ENCODE results near the gene PYY.
"Not testable (repeated sequence)": the region's sequence is repeated elsewhere in the genome, so short reads cannot be mapped to it uniquely, and the experiment has no call there.

The PYY gene

DNA sequence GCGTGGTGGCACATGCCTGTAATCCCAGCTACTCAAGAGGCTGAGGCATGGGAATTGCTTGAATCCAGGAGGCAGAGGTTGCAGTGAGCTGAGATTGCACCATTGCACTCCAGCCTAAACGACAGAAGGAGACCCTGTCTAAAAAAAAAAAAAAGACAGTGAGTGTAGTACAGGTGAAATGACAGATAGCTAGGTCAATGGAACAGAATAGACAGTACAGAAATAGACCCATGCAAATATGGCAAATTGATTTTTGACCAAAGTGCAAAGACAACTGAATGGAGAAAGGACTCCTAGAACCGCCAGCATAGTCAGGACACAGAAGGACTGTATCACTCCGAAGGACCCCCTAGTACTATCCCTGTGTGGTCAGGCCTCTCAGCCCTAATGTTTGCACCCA lies 16.6 kb upstream of the PYY start:
- no peak for DNase-seq (ENCODE audit: low read depth)
- H3K4me3 ChIP-seq (ENCODE audit: low read depth, low read length) = no peak overlapping the region
- TF ChIP-seq, protein P1, sequence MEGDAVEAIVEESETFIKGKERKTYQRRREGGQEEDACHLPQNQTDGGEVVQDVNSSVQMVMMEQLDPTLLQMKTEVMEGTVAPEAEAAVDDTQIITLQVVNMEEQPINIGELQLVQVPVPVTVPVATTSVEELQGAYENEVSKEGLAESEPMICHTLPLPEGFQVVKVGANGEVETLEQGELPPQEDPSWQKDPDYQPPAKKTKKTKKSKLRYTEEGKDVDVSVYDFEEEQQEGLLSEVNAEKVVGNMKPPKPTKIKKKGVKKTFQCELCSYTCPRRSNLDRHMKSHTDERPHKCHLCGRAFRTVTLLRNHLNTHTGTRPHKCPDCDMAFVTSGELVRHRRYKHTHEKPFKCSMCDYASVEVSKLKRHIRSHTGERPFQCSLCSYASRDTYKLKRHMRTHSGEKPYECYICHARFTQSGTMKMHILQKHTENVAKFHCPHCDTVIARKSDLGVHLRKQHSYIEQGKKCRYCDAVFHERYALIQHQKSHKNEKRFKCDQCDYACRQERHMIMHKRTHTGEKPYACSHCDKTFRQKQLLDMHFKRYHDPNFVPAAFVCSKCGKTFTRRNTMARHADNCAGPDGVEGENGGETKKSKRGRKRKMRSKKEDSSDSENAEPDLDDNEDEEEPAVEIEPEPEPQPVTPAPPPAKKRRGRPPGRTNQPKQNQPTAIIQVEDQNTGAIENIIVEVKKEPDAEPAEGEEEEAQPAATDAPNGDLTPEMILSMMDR (IDR thresholded peaks at IDR 0.05; ENCODE audit: control insufficient read depth, extremely low read depth, insufficient read depth) = no peak

DNA sequence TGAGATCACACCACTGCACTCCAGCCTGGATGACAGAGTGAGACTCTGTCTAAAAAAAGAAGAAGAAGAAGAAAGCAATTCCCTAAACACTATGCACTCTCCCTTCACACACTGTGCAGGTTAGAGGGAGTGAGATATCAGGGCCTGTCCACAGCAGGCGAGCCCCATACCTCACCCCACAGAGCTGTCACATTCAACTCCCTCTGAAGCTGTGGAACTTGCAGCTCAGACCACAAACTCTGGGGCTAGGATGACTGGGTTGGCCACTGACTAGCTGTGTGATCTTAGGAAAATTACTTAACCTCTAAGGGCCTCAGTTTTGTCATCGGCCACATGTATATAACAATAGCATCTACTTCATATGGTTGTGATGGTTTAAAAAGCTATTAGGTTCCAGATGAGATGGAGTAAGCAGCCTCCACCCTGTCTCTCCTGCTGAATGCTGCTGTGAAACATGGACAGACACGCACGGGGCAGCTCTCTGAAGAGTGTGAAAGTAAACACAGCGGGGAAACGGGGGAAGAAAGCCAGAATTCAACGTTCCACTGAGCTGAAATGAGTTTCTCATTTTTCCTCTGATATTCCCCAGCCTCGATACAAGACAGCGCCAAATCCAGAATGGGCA lies 13.6 kb upstream of the PYY start:
- no peak overlapping the region for H3K4me3 ChIP-seq (ENCODE audit: low read depth, low read length)
- TF ChIP-seq, protein P1 (IDR thresholded peaks at IDR 0.05; ENCODE audit: control insufficient read depth, extremely low read depth, insufficient read depth) = no peak
- no peak for DNase-seq (ENCODE audit: low read depth)

DNA sequence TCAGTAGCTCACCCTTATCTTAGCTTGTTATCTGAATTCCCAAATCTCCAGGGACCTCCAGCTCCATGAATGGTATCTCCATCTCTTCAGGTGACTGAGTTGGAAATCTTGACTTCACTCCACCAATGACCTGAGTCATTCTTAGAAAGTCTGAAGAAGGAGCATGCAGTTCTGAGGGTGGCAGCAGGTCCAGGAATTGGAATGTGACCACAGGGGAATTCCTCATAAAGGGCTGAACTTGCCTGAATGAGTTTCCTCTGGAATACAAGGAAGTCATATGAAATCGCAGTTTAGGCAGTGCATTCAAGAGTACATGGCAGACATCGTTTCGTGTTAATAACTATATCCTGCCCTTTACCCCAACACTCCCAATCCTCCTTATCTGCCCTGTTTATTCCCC lies 12.5 kb upstream of the PYY start:
- DNase-seq (ENCODE audit: low read depth) = no peak
- TF ChIP-seq, protein P1 (IDR thresholded peaks at IDR 0.05; ENCODE audit: control insufficient read depth, extremely low read depth, insufficient read depth) = no peak
- no peak overlapping the region for H3K4me3 ChIP-seq (ENCODE audit: low read depth, low read length)

DNA sequence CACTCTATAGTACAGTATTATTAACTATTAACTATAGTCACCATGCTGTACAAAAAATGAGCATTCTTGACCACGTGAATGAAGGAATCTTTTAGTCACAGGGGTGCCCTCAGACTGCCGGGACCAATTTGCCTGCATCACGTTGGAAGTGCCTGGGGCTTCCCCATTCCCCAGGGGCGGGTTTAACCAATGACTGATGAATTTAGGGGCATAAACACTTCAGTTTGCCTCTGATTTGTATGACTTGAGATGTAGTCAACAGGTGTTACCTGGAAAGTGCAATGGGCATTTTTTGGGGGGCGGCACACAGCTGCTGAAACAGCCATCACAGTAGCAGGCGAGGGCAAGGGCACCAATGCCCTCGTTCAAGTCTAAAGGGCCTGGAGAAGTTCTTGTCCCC lies 8.7 kb upstream of the PYY start:
- H3K4me3 ChIP-seq (ENCODE audit: low read depth, low read length) = no peak overlapping the region
- TF ChIP-seq, protein P1 (IDR thresholded peaks at IDR 0.05; ENCODE audit: control insufficient read depth, extremely low read depth, insufficient read depth) = no peak
- no peak for DNase-seq (ENCODE audit: low read depth)

DNA sequence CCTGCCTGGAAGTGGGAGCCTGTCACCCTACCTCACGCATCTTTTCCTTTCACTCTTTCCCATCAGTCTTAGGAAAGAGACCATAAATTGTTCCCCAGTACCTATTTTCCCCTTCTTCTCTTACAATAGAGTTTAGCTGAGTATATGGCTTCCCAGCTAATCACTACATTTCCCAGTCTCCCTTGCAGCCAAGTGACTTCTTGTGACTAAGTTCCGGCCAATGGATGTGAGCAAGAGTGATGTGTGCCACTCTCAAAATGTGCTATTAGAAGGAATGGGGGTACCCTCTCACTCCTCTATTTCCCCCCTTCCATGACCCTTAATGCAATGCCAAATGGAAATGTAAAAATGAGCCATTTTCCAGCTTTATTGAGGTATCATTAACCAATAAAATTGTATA lies 8.2 kb upstream of the PYY start:
- no peak for DNase-seq (ENCODE audit: low read depth)
- TF ChIP-seq, protein P1 (IDR thresholded peaks at IDR 0.05; ENCODE audit: control insufficient read depth, extremely low read depth, insufficient read depth) = no peak
- no peak overlapping the region for H3K4me3 ChIP-seq (ENCODE audit: low read depth, low read length)

DNA sequence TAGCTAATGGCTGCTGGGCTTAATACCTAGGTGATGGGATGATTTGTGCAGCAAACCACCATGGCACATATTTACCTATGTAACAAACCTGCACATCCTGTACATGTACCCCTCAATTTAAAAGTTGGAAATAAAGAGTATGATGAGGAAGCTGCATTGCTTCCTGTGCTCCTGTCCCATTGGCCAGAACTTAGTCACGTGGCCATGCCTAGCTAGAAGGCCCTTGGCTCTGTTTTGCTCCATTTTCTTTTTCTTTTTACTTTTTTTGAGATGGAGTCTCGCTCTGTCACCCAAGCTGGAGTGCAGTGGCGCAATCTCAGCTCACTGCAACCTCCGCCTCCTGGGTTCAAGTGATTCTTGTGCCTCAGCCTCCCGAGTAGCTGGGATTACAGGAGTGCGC lies 7.6 kb upstream of the PYY start:
- not testable (repeated sequence) for DNase-seq (ENCODE audit: low read depth); H3K4me3 ChIP-seq (ENCODE audit: low read depth, low read length)

DNA sequence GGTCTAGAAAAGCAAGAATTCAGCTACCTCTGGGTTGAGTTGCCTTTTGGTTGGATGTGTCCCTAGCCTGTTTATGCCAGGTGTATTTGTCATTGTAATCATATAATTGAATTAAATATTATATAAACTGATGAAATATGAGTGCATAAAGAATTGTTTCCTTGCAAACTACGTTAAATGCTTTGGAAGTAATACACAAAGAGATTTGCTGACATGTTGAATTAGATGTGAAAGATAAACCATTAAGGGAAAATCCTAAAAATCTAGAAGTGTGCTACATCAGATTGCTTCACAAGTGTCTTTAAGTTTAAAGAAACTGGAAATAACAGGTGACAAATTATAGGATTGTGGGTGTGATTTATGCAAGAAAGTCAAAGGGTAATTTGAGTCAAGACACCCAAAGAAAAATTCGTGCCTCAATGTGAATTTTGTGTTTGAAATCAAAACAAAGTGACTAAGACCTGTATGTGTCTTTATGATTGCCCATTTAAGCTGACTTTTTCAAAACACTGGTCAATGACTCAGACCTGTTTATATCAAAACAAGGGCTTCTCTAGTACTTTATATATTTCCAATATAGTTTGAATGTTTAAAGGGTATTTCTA lies 5.1 kb upstream of the PYY start:
- TF ChIP-seq, protein P1 (IDR thresholded peaks at IDR 0.05; ENCODE audit: control insufficient read depth, extremely low read depth, insufficient read depth) = no peak
- no peak for DNase-seq (ENCODE audit: low read depth)
- H3K4me3 ChIP-seq (ENCODE audit: low read depth, low read length) = no peak overlapping the region

All from LNCaP clone FGC (cell line).